Mesendoderm (in vitro differentiated cells): ENCODE measurements around the gene STK25.

Experiments used
- DNase-seq: peaks from one replicate; pipeline ENCODE4 v3.0.0; 2013
- H2AK5ac ChIP-seq: 2 replicates; pipeline ENCODE4 v1.6.1; 2013; ENCODE audit warnings: low read length, inconsistent platforms
- H2BK120ac ChIP-seq: 2 replicates; pipeline ENCODE4 v1.6.1; 2013; ENCODE audit warnings: low read depth, mild to moderate bottlenecking, low read length, moderate library complexity, mixed read lengths
- H2BK15ac ChIP-seq: replicated peaks from 2 replicates; pipeline ENCODE4 v1.6.1; 2013; ENCODE audit warnings: low read depth, mild to moderate bottlenecking, moderate library complexity
- H2BK5ac ChIP-seq: 2 replicates; pipeline ENCODE4 v1.6.1; 2013; ENCODE audit warnings: low read length, inconsistent platforms
- H3K18ac ChIP-seq: 2 replicates; pipeline ENCODE4 v1.6.1; 2013; ENCODE audit warnings: mild to moderate bottlenecking, low read length, mixed read lengths
- H3K23ac ChIP-seq: one replicate; pipeline ENCODE4 v1.6.1; 2013; ENCODE audit warnings: low read length
- H3K27ac ChIP-seq: 2 replicates; pipeline ENCODE4 v1.5.1; 2013; ENCODE audit warnings: low read depth, mild to moderate bottlenecking, inconsistent platforms, low read length, moderate library complexity
- H3K27me3 ChIP-seq: 2 replicates; pipeline ENCODE4 v1.6.1; 2013; ENCODE audit warnings: low read length, control low read depth, mild to moderate bottlenecking, inconsistent platforms; ENCODE audit not compliant: insufficient read depth, poor library complexity
- H3K36me3 ChIP-seq: 2 replicates; pipeline ENCODE4 v1.6.1; 2013; ENCODE audit warnings: low read length, inconsistent platforms; ENCODE audit not compliant: control insufficient read depth, insufficient read depth
- H3K4ac ChIP-seq: one replicate; pipeline ENCODE4 v1.6.1; 2013; ENCODE audit warnings: low read depth, mild to moderate bottlenecking, low read length, moderate library complexity
- H3K4me1 ChIP-seq: 2 replicates; pipeline ENCODE4 v1.6.1; 2013; ENCODE audit warnings: low read depth, low read length, inconsistent platforms; ENCODE audit not compliant: control insufficient read depth
- H3K4me2 ChIP-seq: 2 replicates; pipeline ENCODE4 v1.6.1; 2013; ENCODE audit warnings: low read length
- H3K4me3 ChIP-seq: 2 replicates; pipeline ENCODE4 v1.5.1; 2013; ENCODE audit warnings: mild to moderate bottlenecking, low read length
- H3K56ac ChIP-seq: one replicate; pipeline ENCODE4 v1.6.1; 2013; ENCODE audit warnings: low read length
- H3K79me1 ChIP-seq: 2 replicates; pipeline ENCODE4 v1.6.1; 2013; ENCODE audit warnings: low read length, inconsistent platforms
- H3K79me2 ChIP-seq: 2 replicates; pipeline ENCODE4 v1.6.1; 2013; ENCODE audit warnings: mild to moderate bottlenecking, low read length; ENCODE audit not compliant: control insufficient read depth, insufficient read depth
- H3K9ac ChIP-seq: 2 replicates; pipeline ENCODE4 v1.6.1; 2013; ENCODE audit warnings: low read length, inconsistent platforms
- H4K5ac ChIP-seq: one replicate; pipeline ENCODE4 v1.6.1; 2013; ENCODE audit warnings: low read length
- H4K8ac ChIP-seq: one replicate; pipeline ENCODE4 v1.6.1; 2013; ENCODE audit warnings: low read depth, mild to moderate bottlenecking, control low read depth, low read length, moderate library complexity
- WGBS: extraction: QIAGEN DNeasy Blood & Tissue Kit; methylation state at CpG from one replicate; pipeline ENCODE4 v1.1.7; 2013; ENCODE audit warnings: low lambda C conversion rate, missing lambda C conversion rate; ENCODE audit not compliant: insufficient coverage; ENCODE audit errors: extremely low coverage; 5-methylcytosine and 5-hydroxymethylcytosine counted together

Gene STK25

DNA sequence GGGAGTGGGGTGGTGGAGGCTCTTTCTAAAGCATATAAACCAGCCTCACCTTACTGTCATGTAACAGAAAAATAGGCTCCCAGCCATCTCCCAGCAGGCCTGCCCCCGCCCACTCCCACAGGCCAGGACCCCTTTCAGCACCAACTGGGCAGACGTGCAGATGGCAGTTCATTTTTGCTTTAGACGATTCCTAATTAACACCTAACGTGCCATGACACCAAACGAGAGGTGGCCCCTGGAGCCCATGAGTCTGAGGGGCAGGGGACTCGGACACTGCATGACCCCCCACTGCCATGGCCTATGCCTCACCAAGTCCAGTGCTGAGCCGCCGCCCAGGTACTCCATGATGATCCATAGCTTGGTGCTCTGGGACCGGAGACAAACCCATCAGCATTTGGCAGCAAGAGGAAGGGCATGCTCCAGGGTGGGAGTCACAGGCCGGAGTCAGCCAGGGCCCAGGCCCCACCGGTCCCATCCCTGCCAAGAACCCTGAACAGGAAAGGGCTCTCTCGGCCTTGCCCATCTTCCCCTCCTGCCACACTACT, 7.9 kb downstream of the STK25 start:
- Histone ChIP-seq H2BK5ac (no peak overlapping the region), H3K4me3 (no peak overlapping the region), H3K56ac (no peak overlapping the region), H4K8ac (no peak overlapping the region), H3K79me1 (peaks cover 29% of the 10 kb centered on the region), H3K27ac (no peak overlapping the region), H3K4me2 (no peak overlapping the region), H3K4me1 (no peaks in the 10 kb centered on the region), H2BK120ac (no peak overlapping the region), H3K9ac (no peak overlapping the region), H3K23ac (no peak overlapping the region), H2AK5ac (no peak overlapping the region), H3K79me2 (peaks cover 29% of the 10 kb centered on the region), H2BK15ac (no peak overlapping the region), H3K18ac (no peak overlapping the region), H3K36me3 (peaks cover 22% of the 10 kb centered on the region), H3K27me3 (no peaks in the 10 kb centered on the region), H4K5ac (no peak overlapping the region), H3K4ac (no peak overlapping the region)
- WGBS = no CpG with 5 or more reads among the region's 12 CpGs
- DNase-seq = no peak

DNA sequence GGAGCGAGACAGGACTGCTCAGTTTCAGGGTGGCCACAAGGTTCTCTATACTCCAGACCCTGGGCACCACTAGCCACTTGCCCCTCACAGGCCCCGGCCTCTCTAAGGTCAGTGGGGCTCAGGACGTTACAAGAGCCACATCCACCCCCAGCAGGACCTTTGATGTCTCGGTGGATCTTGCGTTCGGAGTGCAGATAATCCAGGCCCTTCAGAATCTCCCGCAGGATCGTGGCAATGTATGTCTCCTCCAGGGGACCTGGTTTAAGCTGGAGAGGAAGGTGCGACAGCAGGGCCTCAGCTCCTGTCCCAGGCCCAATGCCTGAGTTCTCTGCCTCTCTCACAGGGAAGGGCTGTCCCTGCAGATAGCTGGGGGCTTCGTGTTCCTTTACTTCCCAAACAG, 8.4 kb downstream of the STK25 start:
- no peak overlapping the region for H2AK5ac ChIP-seq
- H3K4me3 ChIP-seq = no peak overlapping the region
- no peak overlapping the region for H3K9ac ChIP-seq
- no peak overlapping the region for H3K4ac ChIP-seq
- H3K23ac ChIP-seq = no peak overlapping the region
- no peak for DNase-seq
- no peak overlapping the region for H3K4me2 ChIP-seq
- no peak overlapping the region for H3K56ac ChIP-seq
- H3K79me1 ChIP-seq = peaks cover 24% of the 10 kb centered on the region
- no peaks in the 10 kb centered on the region for H3K4me1 ChIP-seq
- no peak overlapping the region for H4K5ac ChIP-seq
- no peak overlapping the region for H2BK120ac ChIP-seq
- no peak overlapping the region for H3K27ac ChIP-seq
- no peak overlapping the region for H3K18ac ChIP-seq
- H4K8ac ChIP-seq = no peak overlapping the region
- H2BK5ac ChIP-seq = no peak overlapping the region
- H3K36me3 ChIP-seq = peaks cover 26% of the 10 kb centered on the region
- peaks cover 25% of the 10 kb centered on the region for H3K79me2 ChIP-seq
- H2BK15ac ChIP-seq = no peak overlapping the region
- no peaks in the 10 kb centered on the region for H3K27me3 ChIP-seq
- no CpG with 5 or more reads among the region's 10 CpGs for WGBS

DNA sequence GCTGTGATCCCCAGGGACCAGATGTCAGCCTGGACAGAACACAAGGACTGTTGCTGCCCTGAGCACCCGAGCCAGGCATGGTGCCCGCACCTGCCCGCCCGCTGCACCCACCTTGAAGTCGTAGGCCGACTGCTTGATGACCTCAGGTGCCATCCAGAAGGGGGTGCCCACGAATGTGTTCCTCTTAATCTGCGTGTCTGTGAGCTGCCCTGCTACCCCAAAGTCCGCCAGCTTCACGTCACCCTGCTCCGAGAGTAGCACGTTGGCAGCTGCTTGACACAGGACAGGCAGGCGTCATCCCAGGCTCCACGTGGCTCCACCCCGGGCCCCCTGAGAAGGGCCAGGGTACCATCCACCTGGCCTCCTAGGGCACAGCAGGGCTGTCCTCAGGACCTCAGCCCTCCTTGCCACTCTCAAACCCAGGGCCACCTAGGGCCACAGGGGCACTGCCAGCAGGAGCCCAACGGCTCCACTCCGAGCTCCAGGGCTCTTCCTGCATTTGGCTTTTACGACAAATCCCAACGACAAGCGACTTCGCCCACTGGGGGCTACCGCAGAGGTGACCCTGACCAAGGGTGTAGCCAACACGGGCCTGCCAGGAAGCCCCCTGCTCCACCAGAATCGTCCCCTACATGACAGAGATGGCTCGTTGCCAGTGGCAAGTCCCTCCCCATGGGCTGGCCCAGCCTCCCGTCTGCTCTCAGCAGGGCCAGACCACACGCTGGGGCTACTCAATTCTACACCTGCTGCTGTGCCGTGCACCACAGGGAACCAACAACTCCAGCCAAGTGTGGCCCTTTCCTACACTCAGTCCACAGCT, 9.0 kb downstream of the STK25 start:
- Histone ChIP-seq H4K8ac (no peak overlapping the region), H3K79me2 (peaks cover 20% of the 10 kb centered on the region), H4K5ac (no peak overlapping the region), H3K36me3 (peaks cover 29% of the 10 kb centered on the region), H2BK5ac (no peak overlapping the region), H3K4me3 (no peak overlapping the region), H3K9ac (no peak overlapping the region), H3K18ac (no peak overlapping the region), H3K23ac (no peak overlapping the region), H3K27ac (no peak overlapping the region), H2AK5ac (no peak overlapping the region), H3K4me2 (no peak overlapping the region), H3K56ac (no peak overlapping the region), H3K27me3 (no peaks in the 10 kb centered on the region), H3K4ac (no peak overlapping the region), H3K4me1 (no peaks in the 10 kb centered on the region), H2BK15ac (no peak overlapping the region), H3K79me1 (peaks cover 21% of the 10 kb centered on the region), H2BK120ac (no peak overlapping the region)
- DNase-seq = no peak
- WGBS = no CpG with 5 or more reads among the region's 28 CpGs

DNA sequence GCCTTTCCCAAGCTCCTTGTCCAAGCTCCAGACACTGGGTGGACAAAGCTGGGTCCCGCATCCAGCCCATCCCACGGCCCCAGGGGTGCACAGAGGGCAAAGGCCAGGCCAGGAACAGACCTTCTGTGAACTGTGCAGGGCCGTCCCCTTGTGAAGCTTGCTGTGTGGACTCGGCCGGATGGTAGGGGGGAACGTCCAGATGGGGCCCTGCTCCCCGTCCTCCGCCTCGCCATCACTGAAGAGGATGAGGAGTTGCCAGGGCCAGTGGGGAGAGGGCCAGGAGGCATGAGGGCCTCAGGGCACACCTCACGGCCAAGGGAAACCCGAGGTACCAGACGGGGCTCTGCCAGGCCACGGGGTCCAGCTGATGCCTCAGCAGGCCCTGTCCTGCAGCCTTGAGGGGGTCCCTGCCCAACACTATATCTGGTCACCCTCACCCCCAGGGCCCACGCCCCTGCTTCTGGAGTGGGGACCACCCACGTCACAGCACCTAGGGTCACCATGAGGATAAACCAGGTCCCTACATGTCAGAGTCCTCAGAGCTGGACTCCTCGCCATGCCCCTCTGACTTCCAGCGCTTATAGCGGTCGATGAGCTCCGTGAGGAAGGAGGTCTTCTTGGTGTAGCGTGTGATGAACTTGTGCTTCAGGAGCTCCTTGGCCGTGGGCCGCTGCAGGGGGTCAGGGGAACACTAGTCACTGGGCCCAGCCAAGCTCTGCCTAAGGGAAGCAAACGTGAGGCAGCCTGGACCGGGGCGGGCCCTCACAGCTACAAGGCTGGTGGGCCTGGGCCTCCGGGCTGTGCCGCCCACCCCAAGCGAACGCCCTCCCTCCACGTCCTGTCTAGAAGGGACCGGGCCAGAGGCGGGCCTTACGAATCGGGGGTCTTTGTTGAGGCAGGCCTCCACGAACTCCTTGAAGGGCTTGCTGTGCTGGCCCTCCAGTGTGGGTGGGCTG, 10.0 kb downstream of the STK25 start:
- Histone ChIP-seq H3K27ac (no peak overlapping the region), H3K4me2 (no peak overlapping the region), H3K18ac (no peak overlapping the region), H3K79me1 (peaks cover 13% of the 10 kb centered on the region), H3K27me3 (no peaks in the 10 kb centered on the region), H3K36me3 (peaks cover 28% of the 10 kb centered on the region), H3K79me2 (peaks cover 12% of the 10 kb centered on the region), H3K9ac (no peak overlapping the region), H2BK5ac (no peak overlapping the region), H4K5ac (no peak overlapping the region), H2BK15ac (no peak overlapping the region), H4K8ac (no peak overlapping the region), H3K4me3 (no peak overlapping the region), H2BK120ac (no peak overlapping the region), H3K56ac (no peak overlapping the region), H3K4ac (no peak overlapping the region), H2AK5ac (no peak overlapping the region), H3K23ac (no peak overlapping the region), H3K4me1 (no peaks in the 10 kb centered on the region)
- WGBS = no CpG with 5 or more reads among the region's 36 CpGs
- no peak for DNase-seq

DNA sequence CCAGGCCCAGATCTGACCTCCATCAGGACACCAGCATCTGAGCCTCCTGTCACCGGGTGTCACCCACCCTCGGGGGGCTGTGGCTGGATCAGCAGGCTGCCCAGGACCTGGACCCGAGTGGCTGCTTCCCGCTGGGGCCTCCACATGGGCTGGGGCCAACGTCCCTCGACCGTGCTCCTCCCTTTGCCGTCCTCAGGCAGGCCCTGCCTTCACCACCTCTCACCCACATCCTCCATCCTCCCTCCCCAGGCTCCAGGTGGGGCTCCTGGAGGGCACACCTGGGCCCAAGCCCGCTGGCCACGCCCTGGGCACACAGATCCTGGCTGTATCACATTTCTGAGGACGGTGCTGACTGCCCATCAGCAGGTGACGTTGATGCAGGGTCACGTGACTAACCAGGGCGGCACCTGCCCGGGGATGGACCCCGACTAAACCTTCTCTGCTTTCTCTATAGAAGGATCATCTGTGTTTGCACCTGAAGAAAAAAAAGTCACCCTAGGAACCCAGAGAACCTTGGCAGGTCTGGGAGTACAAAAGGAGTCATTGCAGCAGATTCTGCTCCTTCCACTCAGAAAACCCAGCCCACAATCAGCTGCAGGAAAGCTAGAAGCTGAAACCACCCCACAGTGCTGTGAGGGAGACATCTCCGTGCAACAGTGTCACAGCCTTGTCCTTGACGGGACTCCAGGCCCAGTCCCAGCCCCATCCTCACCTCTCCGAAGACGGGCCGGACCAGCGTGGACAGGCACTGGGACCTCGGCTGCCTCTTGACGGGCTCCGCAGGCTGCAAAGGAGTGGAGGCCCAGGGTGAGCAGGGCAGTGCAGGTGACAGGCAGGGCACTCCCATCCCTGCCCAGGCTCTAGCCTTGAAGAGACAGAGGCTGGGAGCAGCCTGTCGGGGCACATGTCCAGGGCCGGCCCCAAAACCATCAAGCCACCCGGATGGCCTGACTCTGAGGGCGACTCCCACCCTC, 11.2 kb downstream of the STK25 start:
- Histone ChIP-seq H3K27ac (no peak overlapping the region), H3K4ac (no peak overlapping the region), H3K36me3 (peaks cover 32% of the 10 kb centered on the region), H3K27me3 (no peaks in the 10 kb centered on the region), H3K56ac (no peak overlapping the region), H3K9ac (no peak overlapping the region), H4K8ac (no peak overlapping the region), H3K4me1 (no peaks in the 10 kb centered on the region), H3K4me2 (no peak overlapping the region), H2BK5ac (no peak overlapping the region), H3K23ac (no peak overlapping the region), H4K5ac (no peak overlapping the region), H2BK15ac (no peak overlapping the region), H3K79me1 (peaks cover 13% of the 10 kb centered on the region), H2BK120ac (no peak overlapping the region), H3K18ac (no peak overlapping the region), H2AK5ac (no peak overlapping the region), H3K4me3 (no peak overlapping the region), H3K79me2 (peaks cover 10% of the 10 kb centered on the region)
- WGBS = no CpG with 5 or more reads among the region's 29 CpGs
- no peak for DNase-seq
